H9 (cell line): Measurements from ENCODE around the gene PBX1. TPM values are rescaled to one million over a fixed set of nuclear protein-coding genes. Genes with fewer than 3 reads are reported as not detected.

Experiments
- DNase-seq: peaks from one replicate; pipeline ENCODE4 v3.0.0-alpha.2; 2017
- H2AFZ ChIP-seq: one replicate; pipeline ENCODE4 v1.6.1; 2013; ENCODE audit warnings: mild to moderate bottlenecking, low read length, control low read depth, moderate library complexity
- H2AK5ac ChIP-seq: 2 replicates; pipeline ENCODE4 v1.6.1; 2013; ENCODE audit warnings: low read length, control low read depth, mixed read lengths; ENCODE audit not compliant: insufficient read length
- H2BK120ac ChIP-seq: one replicate; pipeline ENCODE4 v1.6.1; 2013; ENCODE audit warnings: low read depth, mild to moderate bottlenecking, low read length, control low read depth, inconsistent platforms; ENCODE audit not compliant: poor library complexity, severe bottlenecking
- H2BK12ac ChIP-seq: 2 replicates; pipeline ENCODE4 v1.6.1; 2013; ENCODE audit warnings: low read length, control low read depth, mixed read lengths, low read depth; ENCODE audit not compliant: insufficient read length
- H2BK15ac ChIP-seq: 2 replicates; pipeline ENCODE4 v1.6.1; 2013; ENCODE audit warnings: low read depth, low read length, control low read depth
- H2BK20ac ChIP-seq: one replicate; pipeline ENCODE4 v1.6.1; 2013; ENCODE audit warnings: low read depth, mild to moderate bottlenecking, low read length, control low read depth, inconsistent platforms; ENCODE audit not compliant: poor library complexity, severe bottlenecking
- H2BK5ac ChIP-seq: 2 replicates; pipeline ENCODE4 v1.6.1; 2013; ENCODE audit warnings: low read length, control low read depth, mixed read lengths; ENCODE audit not compliant: insufficient read length
- H3K14ac ChIP-seq: 2 replicates; pipeline ENCODE4 v1.6.1; 2013; ENCODE audit warnings: low read length, control low read depth; ENCODE audit not compliant: insufficient read depth
- H3K18ac ChIP-seq: 2 replicates; pipeline ENCODE4 v1.6.1; 2013; ENCODE audit warnings: low read depth, mild to moderate bottlenecking, mixed read lengths, low read length, control low read depth; ENCODE audit not compliant: insufficient read length
- H3K23ac ChIP-seq: 2 replicates; pipeline ENCODE4 v1.6.1; 2013; ENCODE audit warnings: low read length, control low read depth, mixed read lengths, low read depth; ENCODE audit not compliant: insufficient read length
- H3K23me2 ChIP-seq: 2 replicates; pipeline ENCODE4 v1.6.1; 2013; ENCODE audit warnings: low read depth, mild to moderate bottlenecking, mixed read lengths, low read length, control low read depth; ENCODE audit not compliant: insufficient read length, poor library complexity, severe bottlenecking
- H3K27ac ChIP-seq: 2 replicates; pipeline ENCODE4 v1.5.1; 2013; ENCODE audit warnings: low read length, control low read depth, mixed read lengths, low read depth; ENCODE audit not compliant: insufficient read length
- H3K27me3 ChIP-seq: 2 replicates; pipeline ENCODE4 v1.6.1; 2013; ENCODE audit warnings: low read length, control low read depth, inconsistent platforms; ENCODE audit not compliant: insufficient read depth
- H3K4ac ChIP-seq: 2 replicates; pipeline ENCODE4 v1.6.1; 2013; ENCODE audit warnings: low read depth, mild to moderate bottlenecking, control low read depth, inconsistent platforms, low read length, moderate library complexity
- H3K4me1 ChIP-seq: 2 replicates; pipeline ENCODE4 v1.6.1; 2013; ENCODE audit warnings: low read length, control low read depth, inconsistent platforms; ENCODE audit not compliant: insufficient read depth
- H3K4me2 ChIP-seq: 2 replicates; pipeline ENCODE4 v1.6.1; 2013; ENCODE audit warnings: low read length, control low read depth, mixed read lengths; ENCODE audit not compliant: insufficient read length, insufficient read depth
- H3K56ac ChIP-seq: 2 replicates; pipeline ENCODE4 v1.6.1; 2013; ENCODE audit warnings: low read depth, mild to moderate bottlenecking, mixed read lengths, low read length, control low read depth; ENCODE audit not compliant: insufficient read length
- H3K79me1 ChIP-seq: 2 replicates; pipeline ENCODE4 v1.6.1; 2013; ENCODE audit warnings: low read depth, mild to moderate bottlenecking, moderate library complexity, low read length, control low read depth, inconsistent platforms; ENCODE audit not compliant: insufficient read depth, poor library complexity, severe bottlenecking
- H3K79me2 ChIP-seq: 2 replicates; pipeline ENCODE4 v1.6.1; 2013; ENCODE audit warnings: low read length, control low read depth, inconsistent platforms; ENCODE audit not compliant: insufficient read depth
- H3K9ac ChIP-seq: 2 replicates; pipeline ENCODE4 v1.6.1; 2013; ENCODE audit warnings: low read length, control low read depth, mixed read lengths; ENCODE audit not compliant: insufficient read length; ENCODE audit errors: extremely low read depth
- H3K9me3 ChIP-seq: one replicate; pipeline ENCODE4 v1.6.1; 2013; ENCODE audit warnings: low read depth, low read length, inconsistent platforms; ENCODE audit not compliant: control insufficient read depth
- H3T11ph ChIP-seq: one replicate; pipeline ENCODE4 v1.6.1; 2013; ENCODE audit warnings: mild to moderate bottlenecking, low read length, control low read depth, inconsistent platforms
- H4K20me1 ChIP-seq: one replicate; pipeline ENCODE4 v1.6.1; 2013; ENCODE audit not compliant: control insufficient read depth, insufficient read length, insufficient read depth
- H4K5ac ChIP-seq: 2 replicates; pipeline ENCODE4 v1.6.1; 2013; ENCODE audit warnings: low read depth, mild to moderate bottlenecking, mixed read lengths, low read length, control low read depth; ENCODE audit not compliant: insufficient read length
- H4K8ac ChIP-seq: replicated peaks from 2 replicates; pipeline ENCODE4 v1.6.1; 2013; ENCODE audit warnings: low read length, control low read depth, mixed read lengths, low read depth; ENCODE audit not compliant: insufficient read length
- H4K91ac ChIP-seq: 2 replicates; pipeline ENCODE4 v1.6.1; 2013; ENCODE audit warnings: low read depth, mild to moderate bottlenecking, moderate library complexity, mixed read lengths, low read length, control low read depth; ENCODE audit not compliant: insufficient read length
- H3K27ac Mint-ChIP-seq, 3 experiments: 2 replicates in 2 of 3; 3 replicates in 1 of 3; pipeline ENCODE4 v1.8.0; 2020 to 2021; ENCODE audit warnings: mixed read lengths in 3 of 3, mild to moderate bottlenecking in 1 of 3, moderate library complexity in 1 of 3
- H3K27me3 Mint-ChIP-seq: 2 replicates; pipeline ENCODE4 v1.8.0; 2021; ENCODE audit warnings: low read depth, mild to moderate bottlenecking, moderate library complexity, mixed read lengths
- H3K36me3 Mint-ChIP-seq, 3 experiments: 2 replicates in 2 of 3; 3 replicates in 1 of 3; pipeline ENCODE4 v1.8.0; 2020 to 2021; ENCODE audit warnings: low read depth in 3 of 3, mixed read lengths in 3 of 3; ENCODE audit not compliant: insufficient read depth in 1 of 3
- H3K4me1 Mint-ChIP-seq, 2 experiments: 2 replicates each; pipeline ENCODE4 v1.8.0; 2020; ENCODE audit warnings: mixed read lengths in 2 of 2
- H3K4me3 Mint-ChIP-seq, 2 experiments: 2 replicates in 1 of 2; 3 replicates in 1 of 2; pipeline ENCODE4 v1.8.0; 2020 to 2021; ENCODE audit warnings: mild to moderate bottlenecking in 2 of 2, mixed read lengths in 2 of 2, moderate library complexity in 1 of 2
- H3K9me3 Mint-ChIP-seq, 2 experiments: 2 replicates in 1 of 2; 3 replicates in 1 of 2; pipeline ENCODE4 v1.8.0; 2020; ENCODE audit warnings: mild to moderate bottlenecking in 2 of 2, mixed read lengths in 2 of 2, moderate library complexity in 1 of 2
- CTCF ChIP-seq: fragments of 200-600 bp; sonication (generic); conservative IDR thresholded peaks from 3 replicates; pipeline ENCODE4 v1.8.0; 2021; ENCODE audit warnings: antibody characterized with exemption, mild to moderate bottlenecking
- WGBS: extraction: QIAGEN DNeasy Blood & Tissue Kit; methylation state at CpG from one replicate; pipeline ENCODE4 v1.1.7; 2013; ENCODE audit warnings: missing lambda C conversion rate, low lambda C conversion rate, mixed read lengths; ENCODE audit not compliant: insufficient read length; ENCODE audit errors: extremely low coverage; 5-methylcytosine and 5-hydroxymethylcytosine counted together
- long read RNA-seq: library from polyadenylated mRNA; unstranded; transcript quantifications from one replicate; pipeline ENCODE4 v2.0.0, GENCODE V29; 2020
- total RNA-seq: library from RNA; stranded (reverse); gene quantifications from 2 replicates; pipeline ENCODE4 v1.2.1, GENCODE V29; 2021

Gene PBX1
- total RNA-seq, result 133 and 142 TPM in 2 replicates
- long read RNA-seq, full-length matches to known transcripts, result 36 of 121 reads
- long read RNA-seq, partial matches to known transcripts, result 55 of 121 reads
- long read RNA-seq, other reads (novel, unspliced or antisense), result 30 of 121 reads

GRCh38 chr1:164558461-164559341 lies at the start of gene PBX1:
Gene PBX1, plus strand, starts transcription at chr1:164559184.
- Histone ChIP-seq H3K27me3 (no peaks in the 10 kb centered on the region), H3K23ac (no peak within 1 kb of the TSS), H2BK12ac (no peak within 1 kb of the TSS), H2BK120ac (no peak within 1 kb of the TSS), H3K4ac (no peak within 1 kb of the TSS), H4K5ac (no peak within 1 kb of the TSS), H4K20me1 (no peaks in the 10 kb centered on the region), H3K9me3 (no peaks in the 10 kb centered on the region), H3K56ac (no peak within 1 kb of the TSS), H3K4me2 (peak within 1 kb of the TSS; percentile 68), H4K91ac (no peak within 1 kb of the TSS), H3K4me1 (peaks cover 3% of the 10 kb centered on the region; the same call in 1 of the 2 replicates), H3K27ac (peak within 1 kb of the TSS; percentile 79), H3K9ac (peak within 1 kb of the TSS; percentile 62), H3K18ac (no peak within 1 kb of the TSS), H2AFZ (no peak within 1 kb of the TSS), H2AK5ac (no peak within 1 kb of the TSS), H3K79me2 (peaks cover 20% of the 10 kb centered on the region), H4K8ac (no peak within 1 kb of the TSS), H2BK15ac (no peak within 1 kb of the TSS), H2BK20ac (no peak within 1 kb of the TSS), H3T11ph (no peak within 1 kb of the TSS), H3K23me2 (peaks cover 2% of the 10 kb centered on the region), H3K79me1 (no peaks in the 10 kb centered on the region), H2BK5ac (no peak within 1 kb of the TSS), H3K14ac (no peak within 1 kb of the TSS)
- H3K9me3 Mint-ChIP-seq, result peaks cover 0 to 2% of the 10 kb centered on the region in 2 experiments; a peak in 1 of 5 replicates
- H3K27me3 Mint-ChIP-seq, result no peaks in the 10 kb centered on the region
- H3K4me1 Mint-ChIP-seq, result peaks cover 35 to 36% of the 10 kb centered on the region in 2 experiments
- H3K27ac Mint-ChIP-seq, result peak within 1 kb of the TSS; percentile 96 to 99 (median 99)
- WGBS, result no CpG with 5 or more reads among the region's 28 CpGs
- H3K4me3 Mint-ChIP-seq, result peak within 1 kb of the TSS; percentile 98 to 99
- TF ChIP-seq CTCF, result no peak
- DNase-seq, result peak; percentile 99
- H3K36me3 Mint-ChIP-seq, result peaks cover 0 to 12% (median 9%) of the 10 kb centered on the region in 3 experiments; a peak in 3 of 7 replicates
